H1 (cell line): ENCODE measurements around the gene CT47B1. TPM values are rescaled to one million over a fixed set of nuclear protein-coding genes. Genes with fewer than 3 reads are reported as not detected.

Source experiments
- CTCF ChIA-PET: fragments of 300-600 bp; sonication (Branson Sonifier 250); formaldehyde crosslinking; loops from one replicate; lab custom pipeline; 2021; ENCODE audit not compliant: partially characterized antibody; lab: Charles Lee
- POLR2A ChIA-PET: fragments of 300-600 bp; sonication (Branson Sonifier 250); formaldehyde crosslinking; loops from one replicate; lab custom pipeline; 2021; ENCODE audit warnings: inconsistent platforms; ENCODE audit not compliant: partially characterized antibody; lab: Charles Lee
- DNase-seq, 2 experiments: peaks; one replicate each; pipeline versions ENCODE4 v3.0.0 to v3.0.0-alpha.2; 2010 to 2022; ENCODE audit warnings: low spot score in 2 of 2, low read depth in 1 of 2, mixed read lengths in 1 of 2
- FAIRE-seq: peaks from 2 replicates; lab custom pipeline; 2011; peaks lifted over from hg19 to GRCh38; lab: Jason Lieb, UNC
- H2AFZ ChIP-seq: 2 replicates; pipeline ENCODE4 v1.8.1; 2012; ENCODE audit warnings: low read length, inconsistent platforms
- H2AK5ac ChIP-seq: 2 replicates; pipeline ENCODE4 v1.6.1; 2013; ENCODE audit warnings: low read depth, low read length
- H2BK120ac ChIP-seq: replicated peaks from 2 replicates; pipeline ENCODE3; 2013; ENCODE audit warnings: low read depth, low read length, inconsistent platforms
- H2BK12ac ChIP-seq: 2 replicates; pipeline ENCODE4 v1.6.1; 2013; ENCODE audit warnings: low read depth, low read length
- H2BK15ac ChIP-seq: 2 replicates; pipeline ENCODE4 v1.6.1; 2013; ENCODE audit warnings: low read length
- H2BK20ac ChIP-seq: 2 replicates; pipeline ENCODE4 v1.6.1; 2013; ENCODE audit warnings: low read length
- H2BK5ac ChIP-seq: 2 replicates; pipeline ENCODE4 v1.6.1; 2013; ENCODE audit warnings: low read depth, low read length
- H3K14ac ChIP-seq: 2 replicates; pipeline ENCODE4 v1.6.1; 2013; ENCODE audit warnings: inconsistent platforms; ENCODE audit not compliant: insufficient read length
- H3K18ac ChIP-seq: 2 replicates; pipeline ENCODE4 v1.6.1; 2013; ENCODE audit warnings: low read length; ENCODE audit errors: extremely low read depth
- H3K23ac ChIP-seq: 2 replicates; pipeline ENCODE4 v1.6.1; 2013; ENCODE audit warnings: inconsistent platforms; ENCODE audit not compliant: insufficient read length
- H3K23me2 ChIP-seq: 2 replicates; pipeline ENCODE4 v1.6.1; 2013; ENCODE audit warnings: low read depth, low read length
- H3K27ac ChIP-seq: 2 replicates; pipeline ENCODE4 v1.6.1; 2011; ENCODE audit warnings: low read depth, low read length, inconsistent platforms
- H3K27me3 ChIP-seq, 4 experiments: replicated peaks in 1 of 4; 1 replicate in 1 of 4; 2 replicates in 3 of 4; pipeline versions ENCODE4 v1.6.1 to v1.8.1; 2011 to 2013; ENCODE audit warnings: low read length in 3 of 4, mild to moderate bottlenecking in 3 of 4, inconsistent platforms in 2 of 4, mixed read lengths in 2 of 4, moderate library complexity in 1 of 4; ENCODE audit not compliant: control insufficient read depth in 3 of 4, insufficient read depth in 3 of 4; ENCODE audit errors: extremely low read depth in 1 of 4
- H3K36me3 ChIP-seq, 4 experiments: 2 replicates each; pipeline versions ENCODE4 v1.6.1 to v1.8.1; 2011 to 2013; ENCODE audit warnings: mild to moderate bottlenecking in 4 of 4, low read length in 3 of 4, moderate library complexity in 2 of 4, control low read depth in 1 of 4, inconsistent platforms in 1 of 4; ENCODE audit not compliant: insufficient read depth in 4 of 4, control insufficient read depth in 2 of 4
- H3K4ac ChIP-seq: replicated peaks from 2 replicates; pipeline ENCODE3; 2013; ENCODE audit warnings: low read length, low read depth, mixed read lengths, inconsistent platforms; ENCODE audit not compliant: insufficient read length
- H3K4me1 ChIP-seq, 4 experiments: replicated peaks in 1 of 4; 1 replicate in 1 of 4; 2 replicates in 3 of 4; pipeline versions ENCODE4 v1.6.1 to v1.8.1; 2011 to 2013; ENCODE audit warnings: low read length in 3 of 4, inconsistent platforms in 2 of 4, mixed read lengths in 1 of 4; ENCODE audit not compliant: insufficient read depth in 4 of 4, control insufficient read depth in 3 of 4
- H3K4me2 ChIP-seq, 2 experiments: 2 replicates each; pipeline versions ENCODE4 v1.6.1 to v1.8.1; 2011 to 2013; ENCODE audit warnings: low read depth in 2 of 2, low read length in 2 of 2, control low read depth in 1 of 2, inconsistent platforms in 1 of 2, mild to moderate bottlenecking in 1 of 2; ENCODE audit not compliant: insufficient read depth in 1 of 2
- H3K4me3 ChIP-seq, 4 experiments: fragments of 200-600, 300-600 bp in 1 of 4; sonication (generic), shearing (Covaris generic), sonication (Bioruptor Twin) in 1 of 4; 2 replicates each; pipeline versions ENCODE4 v1.5.1 to v1.8.1; 2011 to 2016; ENCODE audit warnings: low read length in 4 of 4, low read depth in 3 of 4, control low read depth in 2 of 4, inconsistent platforms in 2 of 4, mild to moderate bottlenecking in 2 of 4, mixed read lengths in 1 of 4, moderate library complexity in 1 of 4; ENCODE audit not compliant: insufficient read depth in 2 of 4; ENCODE audit errors: extremely low read depth in 1 of 4
- H3K56ac ChIP-seq: replicated peaks from 2 replicates; pipeline ENCODE3; 2013; ENCODE audit warnings: low read depth, mild to moderate bottlenecking, mixed read lengths, low read length, inconsistent platforms; ENCODE audit not compliant: insufficient read length
- H3K79me1 ChIP-seq: 2 replicates; pipeline ENCODE4 v1.6.1; 2013; ENCODE audit warnings: low read depth, low read length, control low read depth
- H3K79me2 ChIP-seq, 2 experiments: 2 replicates each; pipeline versions ENCODE4 v1.6.1 to v1.8.1; 2012 to 2013; ENCODE audit warnings: low read length in 2 of 2, mild to moderate bottlenecking in 2 of 2, inconsistent platforms in 1 of 2; ENCODE audit not compliant: insufficient read depth in 2 of 2, control insufficient read depth in 1 of 2
- H3K9ac ChIP-seq, 4 experiments: replicated peaks in 1 of 4; 1 replicate in 1 of 4; 2 replicates in 3 of 4; pipeline versions ENCODE4 v1.6.1 to v1.8.1; 2011 to 2013; ENCODE audit warnings: low read depth in 3 of 4, low read length in 3 of 4, control low read depth in 2 of 4, mild to moderate bottlenecking in 2 of 4, moderate library complexity in 2 of 4, inconsistent platforms in 1 of 4; ENCODE audit errors: extremely low read depth in 1 of 4
- H3K9me3 ChIP-seq, 2 experiments: 2 replicates each; pipeline versions ENCODE4 v1.6.1 to v1.8.1; 2012 to 2013; ENCODE audit warnings: mild to moderate bottlenecking in 2 of 2, moderate library complexity in 2 of 2, control low read depth in 1 of 2, inconsistent platforms in 1 of 2, low read depth in 1 of 2, low read length in 1 of 2, mixed read lengths in 1 of 2; ENCODE audit not compliant: insufficient read depth in 2 of 2
- H4K20me1 ChIP-seq, 2 experiments: replicated peaks in 1 of 2; 2 replicates each; pipeline versions ENCODE3 to v1.8.1; 2011 to 2013; ENCODE audit warnings: inconsistent platforms in 2 of 2, low read length in 2 of 2, mild to moderate bottlenecking in 1 of 2; ENCODE audit not compliant: insufficient read depth in 2 of 2, control insufficient read depth in 1 of 2
- H4K5ac ChIP-seq: 2 replicates; pipeline ENCODE4 v1.6.1; 2013; ENCODE audit warnings: low read length, low read depth, mixed read lengths, inconsistent platforms; ENCODE audit not compliant: insufficient read length
- H4K8ac ChIP-seq: 2 replicates; pipeline ENCODE4 v1.8.0; 2013; ENCODE audit warnings: mild to moderate bottlenecking, moderate library complexity, low read length, inconsistent platforms; ENCODE audit not compliant: insufficient read depth; ENCODE audit errors: extremely low read depth
- H4K91ac ChIP-seq: replicated peaks from 2 replicates; pipeline ENCODE3; 2013; ENCODE audit warnings: low read length, mixed read lengths, inconsistent platforms; ENCODE audit not compliant: insufficient read length
- CBX8 ChIP-seq: fragments of 300-800, 300-1000 bp; sonication (generic); IDR thresholded peaks from 2 replicates; pipeline ENCODE4 v1.7.1; 2016; ENCODE audit warnings: low read depth, low read length, borderline replicate concordance
- CHD2 ChIP-seq: IDR thresholded peaks from 2 replicates; pipeline ENCODE4 v1.6.1; 2012; ENCODE audit warnings: low read length, improper control_type of control experiment
- MAFK ChIP-seq: IDR thresholded peaks from 2 replicates; pipeline ENCODE4 v1.6.1; 2012; ENCODE audit warnings: low read depth, mild to moderate bottlenecking, improper control_type of control experiment, low read length
- RAD21 ChIP-seq, 2 experiments: IDR thresholded peaks in 1 of 2; conservative IDR thresholded peaks in 1 of 2; 2 replicates each; pipeline ENCODE4 v1.6.1; 2011; ENCODE audit warnings: low read depth in 2 of 2, low read length in 2 of 2, improper control_type of control experiment in 1 of 2, inconsistent platforms in 1 of 2, mild to moderate bottlenecking in 1 of 2, moderate library complexity in 1 of 2
- WGBS, 2 experiments: shearing (Covaris generic) in 1 of 2; methylation state at CpG; one replicate each; pipeline versions ENCODE4 v1.1.6 to v1.1.7; 2013 to 2015; ENCODE audit warnings: low lambda C conversion rate in 2 of 2, mixed read lengths in 2 of 2, inconsistent platforms in 1 of 2, low coverage in 1 of 2, missing lambda C conversion rate in 1 of 2; ENCODE audit not compliant: insufficient replicate concordance in 2 of 2, insufficient coverage in 1 of 2, insufficient read length in 1 of 2; ENCODE audit errors: extremely low coverage in 1 of 2, missing lambda C conversion rate in 1 of 2; 5-methylcytosine and 5-hydroxymethylcytosine counted together
- polyA plus RNA-seq, 7 experiments: library from polyadenylated mRNA; depleted of rRNA in 3 of 7; stranded (reverse) in 5 of 7; unstranded in 2 of 7; fragments of >200 nt in 5 of 7; fragments of 200-250 nt in 2 of 7; gene quantifications; 1 replicate in 5 of 7; 2 replicates in 1 of 7; 4 replicates in 1 of 7; pipeline versions ENCODE4 v1.2.1 to v1.2.3, GENCODE V29; 2011 to 2013; ENCODE audit warnings: missing spikeins in 2 of 7, mixed read lengths in 2 of 7
- total RNA-seq: library from RNA; stranded (reverse); fragmentation: NEBNext Ultra II Directional; extraction: Animal tissue kit (Norgen Biotek cat#: 25700); gene quantifications from 2 replicates; pipeline ENCODE4 v1.2.1, GENCODE V29; 2021
- TF ChIP-seq, protein P1 (sequence below), 3 experiments: IDR thresholded peaks; 1 replicate in 2 of 3; 2 replicates in 1 of 3; pipeline versions ENCODE4 v1.5.1 to v1.6.1; 2011; ENCODE audit warnings: low read length in 3 of 3, mild to moderate bottlenecking in 3 of 3, inconsistent platforms in 2 of 3, low read depth in 1 of 3, moderate library complexity in 1 of 3; ENCODE audit not compliant: insufficient read depth in 1 of 3; ENCODE audit errors: control extremely low read depth in 1 of 3

Gene CT47B1
- total and polyA plus RNA-seq, 2 of the 8 experiments (the other 6 are each of a cell fraction or from before 2014, with no cell fraction given) = not detected

DNA sequence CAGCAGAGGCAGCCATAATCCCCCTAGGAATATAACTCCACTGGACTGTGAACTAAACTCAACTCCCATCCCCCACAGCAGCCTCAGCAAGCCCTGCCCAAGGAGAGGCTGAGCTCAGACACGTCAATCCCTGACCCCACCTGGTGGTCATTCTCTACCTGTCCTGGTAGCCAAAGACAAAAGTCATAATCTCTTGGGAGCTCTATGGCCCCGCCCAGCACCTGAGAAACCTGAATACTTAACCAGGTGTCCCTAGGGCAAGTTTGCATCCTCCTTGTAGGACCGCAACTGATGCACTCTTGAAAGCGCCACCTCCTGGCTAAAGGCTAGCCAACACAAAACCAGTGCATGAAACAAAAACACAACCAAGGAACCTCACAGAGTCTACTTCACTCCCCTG, 18.4 kb downstream of the CT47B1 start:
- POLR2A ChIA-PET = no interaction called here
- WGBS, 2 experiments = 56% methylated on average over 2 of the region's 4 CpGs; no CpG with 5 or more reads in 1 of the 2 experiments

More for the DNA sequence above, 18.4 kb downstream of the CT47B1 start:
- Histone ChIP-seq H4K20me1 (no peaks in the 10 kb centered on the region), H3K4ac (no peak overlapping the region), H4K91ac (no peak overlapping the region), H4K8ac (no peak overlapping the region), H3K4me1 (no peaks in the 10 kb centered on the region), H3K27me3 (no peaks in the 10 kb centered on the region), H3K79me1 (no peaks in the 10 kb centered on the region), H4K5ac (no peak overlapping the region), H3K4me2 (no peak overlapping the region), H3K27ac (no peak overlapping the region), H3K9ac (no peak overlapping the region), H2BK12ac (no peak overlapping the region), H3K14ac (no peak overlapping the region), H3K79me2 (no peaks in the 10 kb centered on the region), H2AK5ac (no peak overlapping the region), H2AFZ (no peak overlapping the region), H3K56ac (no peak overlapping the region), H2BK15ac (no peak overlapping the region), H3K9me3 (peaks cover 0 to 11% of the 10 kb centered on the region in 2 experiments; a peak in 2 of 4 replicates), H2BK5ac (no peak overlapping the region), H3K23ac (no peak overlapping the region), H2BK20ac (no peak overlapping the region), H3K4me3 (no peak overlapping the region), H2BK120ac (no peak overlapping the region), H3K18ac (no peak overlapping the region), H3K23me2 (no peaks in the 10 kb centered on the region), H3K36me3 (no peaks in the 10 kb centered on the region)
- FAIRE-seq (no peak), DNase-seq (peak; percentile 29 to 40)
- TF ChIP-seq, protein P1, sequence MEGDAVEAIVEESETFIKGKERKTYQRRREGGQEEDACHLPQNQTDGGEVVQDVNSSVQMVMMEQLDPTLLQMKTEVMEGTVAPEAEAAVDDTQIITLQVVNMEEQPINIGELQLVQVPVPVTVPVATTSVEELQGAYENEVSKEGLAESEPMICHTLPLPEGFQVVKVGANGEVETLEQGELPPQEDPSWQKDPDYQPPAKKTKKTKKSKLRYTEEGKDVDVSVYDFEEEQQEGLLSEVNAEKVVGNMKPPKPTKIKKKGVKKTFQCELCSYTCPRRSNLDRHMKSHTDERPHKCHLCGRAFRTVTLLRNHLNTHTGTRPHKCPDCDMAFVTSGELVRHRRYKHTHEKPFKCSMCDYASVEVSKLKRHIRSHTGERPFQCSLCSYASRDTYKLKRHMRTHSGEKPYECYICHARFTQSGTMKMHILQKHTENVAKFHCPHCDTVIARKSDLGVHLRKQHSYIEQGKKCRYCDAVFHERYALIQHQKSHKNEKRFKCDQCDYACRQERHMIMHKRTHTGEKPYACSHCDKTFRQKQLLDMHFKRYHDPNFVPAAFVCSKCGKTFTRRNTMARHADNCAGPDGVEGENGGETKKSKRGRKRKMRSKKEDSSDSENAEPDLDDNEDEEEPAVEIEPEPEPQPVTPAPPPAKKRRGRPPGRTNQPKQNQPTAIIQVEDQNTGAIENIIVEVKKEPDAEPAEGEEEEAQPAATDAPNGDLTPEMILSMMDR (IDR thresholded peaks at IDR 0.05; ENCODE audit: control extremely low read depth in 1 of 3, insufficient read depth in 1 of 3, low read depth in 1 of 3, low read length in 3 of 3) = peak; percentile 1 to 14 (median 13); a peak in 3 of 4 replicates
- TF ChIP-seq CHD2 (no peak), RAD21 (IDR thresholded peaks at IDR 0.05 in 1 of 2, conservative IDR thresholded peaks at IDR 0.05 in 1 of 2; ENCODE audit: low read depth in 2 of 2, low read length in 2 of 2) (peak; percentile 19 to 20; a peak in 1 of 4 replicates), MAFK (no peak), CBX8 (no peak)
- CTCF ChIA-PET = no interaction called here
